ENCODE data around the gene MATN4. TPM values are rescaled to one million over a fixed set of nuclear protein-coding genes. Genes with fewer than 3 reads are reported as not detected.

The MATN4 gene
- total RNA-seq, 1 experiment from 2014 or later = 1.9 TPM

DNA sequence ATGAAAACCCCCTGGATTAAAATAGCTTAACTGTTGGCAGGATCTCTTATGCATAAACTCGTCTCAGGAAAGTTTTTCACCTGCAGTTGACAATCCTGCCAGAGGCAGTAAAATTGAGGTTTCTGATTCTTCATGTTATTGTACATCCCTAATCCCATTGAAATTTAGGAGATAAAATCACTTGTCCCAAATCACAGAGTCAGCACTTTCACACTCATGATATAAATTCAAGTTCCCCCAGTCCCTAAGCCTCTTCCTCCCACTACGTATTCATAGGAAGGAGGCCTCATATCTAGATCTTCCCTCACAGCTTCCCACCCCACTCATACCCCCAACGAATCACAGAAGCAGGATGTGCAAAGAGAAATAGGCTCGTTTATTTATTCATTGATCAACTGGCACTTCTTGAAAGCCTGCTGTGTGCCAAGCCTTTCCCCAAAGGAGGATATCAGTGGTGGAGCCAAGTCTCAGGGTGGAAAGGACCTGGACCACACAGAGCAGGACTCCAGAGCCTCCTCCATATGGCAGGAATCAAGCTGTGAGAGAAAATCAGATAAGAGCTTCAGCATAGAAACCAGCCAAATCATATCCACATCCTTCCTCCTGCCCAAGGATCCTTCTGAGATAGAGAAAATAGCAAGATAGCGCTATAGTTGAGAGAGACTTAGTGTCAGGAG, 56.1 kb downstream of the MATN4 start:
- TF ChIP-seq CREB1 (CRISPR knock-in tag; IDR thresholded peaks at IDR 0.05) = no peak
- TF ChIP-seq, protein P1, sequence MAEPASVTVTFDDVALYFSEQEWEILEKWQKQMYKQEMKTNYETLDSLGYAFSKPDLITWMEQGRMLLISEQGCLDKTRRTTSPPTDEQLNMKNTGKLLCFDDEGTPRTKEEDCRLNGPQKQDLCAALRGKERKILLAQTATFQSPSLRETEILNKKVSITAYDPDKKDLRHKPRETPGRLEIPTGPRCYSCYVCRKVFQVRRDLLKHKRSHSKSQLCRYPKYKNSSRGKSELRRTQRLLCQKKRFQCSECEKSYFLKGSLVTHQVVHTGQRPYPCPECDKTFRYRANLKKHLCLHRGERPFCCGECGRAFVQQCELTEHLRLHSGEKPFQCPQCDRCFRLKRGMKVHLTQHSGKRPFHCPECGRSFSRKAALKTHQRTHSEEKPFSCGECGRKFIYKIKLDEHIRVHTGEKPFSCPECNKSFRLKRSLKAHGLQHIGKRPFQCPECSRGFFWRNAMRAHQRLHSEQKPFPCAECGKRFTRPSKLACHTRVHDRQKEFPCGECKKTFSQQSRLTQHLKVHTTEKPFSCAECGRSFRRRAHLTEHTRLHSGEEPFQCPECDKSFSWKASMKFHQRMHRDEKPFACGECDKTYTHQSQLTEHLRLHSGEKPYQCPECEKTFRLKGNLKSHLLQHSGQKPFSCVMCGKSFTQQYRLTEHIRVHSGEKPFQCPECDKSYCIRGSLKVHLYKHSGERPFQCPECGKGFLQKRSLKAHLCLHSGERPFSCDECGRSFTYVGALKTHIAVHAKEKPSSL (CRISPR knock-in tag; conservative IDR thresholded peaks at IDR 0.05) = no peak
- TF ChIP-seq, protein P2, sequence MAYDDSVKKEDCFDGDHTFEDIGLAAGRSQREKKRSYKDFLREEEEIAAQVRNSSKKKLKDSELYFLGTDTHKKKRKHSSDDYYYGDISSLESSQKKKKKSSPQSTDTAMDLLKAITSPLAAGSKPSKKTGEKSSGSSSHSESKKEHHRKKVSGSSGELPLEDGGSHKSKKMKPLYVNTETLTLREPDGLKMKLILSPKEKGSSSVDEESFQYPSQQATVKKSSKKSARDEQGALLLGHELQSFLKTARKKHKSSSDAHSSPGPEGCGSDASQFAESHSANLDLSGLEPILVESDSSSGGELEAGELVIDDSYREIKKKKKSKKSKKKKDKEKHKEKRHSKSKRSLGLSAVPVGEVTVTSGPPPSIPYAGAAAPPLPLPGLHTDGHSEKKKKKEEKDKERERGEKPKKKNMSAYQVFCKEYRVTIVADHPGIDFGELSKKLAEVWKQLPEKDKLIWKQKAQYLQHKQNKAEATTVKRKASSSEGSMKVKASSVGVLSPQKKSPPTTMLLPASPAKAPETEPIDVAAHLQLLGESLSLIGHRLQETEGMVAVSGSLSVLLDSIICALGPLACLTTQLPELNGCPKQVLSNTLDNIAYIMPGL (CRISPR knock-in tag; IDR thresholded peaks at IDR 0.05) = no peak
- TF ChIP-seq, protein P3, sequence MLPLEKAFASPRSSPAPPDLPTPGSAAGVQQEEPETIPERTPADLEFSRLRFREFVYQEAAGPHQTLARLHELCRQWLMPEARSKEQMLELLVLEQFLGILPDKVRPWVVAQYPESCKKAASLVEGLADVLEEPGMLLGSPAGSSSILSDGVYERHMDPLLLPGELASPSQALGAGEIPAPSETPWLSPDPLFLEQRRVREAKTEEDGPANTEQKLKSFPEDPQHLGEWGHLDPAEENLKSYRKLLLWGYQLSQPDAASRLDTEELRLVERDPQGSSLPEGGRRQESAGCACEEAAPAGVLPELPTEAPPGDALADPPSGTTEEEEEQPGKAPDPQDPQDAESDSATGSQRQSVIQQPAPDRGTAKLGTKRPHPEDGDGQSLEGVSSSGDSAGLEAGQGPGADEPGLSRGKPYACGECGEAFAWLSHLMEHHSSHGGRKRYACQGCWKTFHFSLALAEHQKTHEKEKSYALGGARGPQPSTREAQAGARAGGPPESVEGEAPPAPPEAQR (CRISPR knock-in tag; IDR thresholded peaks at IDR 0.05) = no peak
- no peak for TF ChIP-seq SP1 (CRISPR knock-in tag; conservative IDR thresholded peaks at IDR 0.05)
- no peak for TF ChIP-seq GRHL2 (CRISPR knock-in tag; IDR thresholded peaks at IDR 0.05; ENCODE audit: insufficient replicate concordance, severe bottlenecking)
- TF ChIP-seq, protein P4, sequence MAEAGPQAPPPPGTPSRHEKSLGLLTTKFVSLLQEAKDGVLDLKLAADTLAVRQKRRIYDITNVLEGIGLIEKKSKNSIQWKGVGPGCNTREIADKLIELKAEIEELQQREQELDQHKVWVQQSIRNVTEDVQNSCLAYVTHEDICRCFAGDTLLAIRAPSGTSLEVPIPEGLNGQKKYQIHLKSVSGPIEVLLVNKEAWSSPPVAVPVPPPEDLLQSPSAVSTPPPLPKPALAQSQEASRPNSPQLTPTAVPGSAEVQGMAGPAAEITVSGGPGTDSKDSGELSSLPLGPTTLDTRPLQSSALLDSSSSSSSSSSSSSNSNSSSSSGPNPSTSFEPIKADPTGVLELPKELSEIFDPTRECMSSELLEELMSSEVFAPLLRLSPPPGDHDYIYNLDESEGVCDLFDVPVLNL (CRISPR knock-in tag; IDR thresholded peaks at IDR 0.05; ENCODE audit: borderline replicate concordance, low read depth) = no peak
- TF ChIP-seq CREM (CRISPR knock-in tag; IDR thresholded peaks at IDR 0.05) = no peak
- TF ChIP-seq, protein P5, sequence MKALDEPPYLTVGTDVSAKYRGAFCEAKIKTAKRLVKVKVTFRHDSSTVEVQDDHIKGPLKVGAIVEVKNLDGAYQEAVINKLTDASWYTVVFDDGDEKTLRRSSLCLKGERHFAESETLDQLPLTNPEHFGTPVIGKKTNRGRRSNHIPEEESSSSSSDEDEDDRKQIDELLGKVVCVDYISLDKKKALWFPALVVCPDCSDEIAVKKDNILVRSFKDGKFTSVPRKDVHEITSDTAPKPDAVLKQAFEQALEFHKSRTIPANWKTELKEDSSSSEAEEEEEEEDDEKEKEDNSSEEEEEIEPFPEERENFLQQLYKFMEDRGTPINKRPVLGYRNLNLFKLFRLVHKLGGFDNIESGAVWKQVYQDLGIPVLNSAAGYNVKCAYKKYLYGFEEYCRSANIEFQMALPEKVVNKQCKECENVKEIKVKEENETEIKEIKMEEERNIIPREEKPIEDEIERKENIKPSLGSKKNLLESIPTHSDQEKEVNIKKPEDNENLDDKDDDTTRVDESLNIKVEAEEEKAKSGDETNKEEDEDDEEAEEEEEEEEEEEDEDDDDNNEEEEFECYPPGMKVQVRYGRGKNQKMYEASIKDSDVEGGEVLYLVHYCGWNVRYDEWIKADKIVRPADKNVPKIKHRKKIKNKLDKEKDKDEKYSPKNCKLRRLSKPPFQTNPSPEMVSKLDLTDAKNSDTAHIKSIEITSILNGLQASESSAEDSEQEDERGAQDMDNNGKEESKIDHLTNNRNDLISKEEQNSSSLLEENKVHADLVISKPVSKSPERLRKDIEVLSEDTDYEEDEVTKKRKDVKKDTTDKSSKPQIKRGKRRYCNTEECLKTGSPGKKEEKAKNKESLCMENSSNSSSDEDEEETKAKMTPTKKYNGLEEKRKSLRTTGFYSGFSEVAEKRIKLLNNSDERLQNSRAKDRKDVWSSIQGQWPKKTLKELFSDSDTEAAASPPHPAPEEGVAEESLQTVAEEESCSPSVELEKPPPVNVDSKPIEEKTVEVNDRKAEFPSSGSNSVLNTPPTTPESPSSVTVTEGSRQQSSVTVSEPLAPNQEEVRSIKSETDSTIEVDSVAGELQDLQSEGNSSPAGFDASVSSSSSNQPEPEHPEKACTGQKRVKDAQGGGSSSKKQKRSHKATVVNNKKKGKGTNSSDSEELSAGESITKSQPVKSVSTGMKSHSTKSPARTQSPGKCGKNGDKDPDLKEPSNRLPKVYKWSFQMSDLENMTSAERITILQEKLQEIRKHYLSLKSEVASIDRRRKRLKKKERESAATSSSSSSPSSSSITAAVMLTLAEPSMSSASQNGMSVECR (CRISPR knock-in tag; IDR thresholded peaks at IDR 0.05; ENCODE audit: borderline replicate concordance) = no peak
- TF ChIP-seq, protein P6, sequence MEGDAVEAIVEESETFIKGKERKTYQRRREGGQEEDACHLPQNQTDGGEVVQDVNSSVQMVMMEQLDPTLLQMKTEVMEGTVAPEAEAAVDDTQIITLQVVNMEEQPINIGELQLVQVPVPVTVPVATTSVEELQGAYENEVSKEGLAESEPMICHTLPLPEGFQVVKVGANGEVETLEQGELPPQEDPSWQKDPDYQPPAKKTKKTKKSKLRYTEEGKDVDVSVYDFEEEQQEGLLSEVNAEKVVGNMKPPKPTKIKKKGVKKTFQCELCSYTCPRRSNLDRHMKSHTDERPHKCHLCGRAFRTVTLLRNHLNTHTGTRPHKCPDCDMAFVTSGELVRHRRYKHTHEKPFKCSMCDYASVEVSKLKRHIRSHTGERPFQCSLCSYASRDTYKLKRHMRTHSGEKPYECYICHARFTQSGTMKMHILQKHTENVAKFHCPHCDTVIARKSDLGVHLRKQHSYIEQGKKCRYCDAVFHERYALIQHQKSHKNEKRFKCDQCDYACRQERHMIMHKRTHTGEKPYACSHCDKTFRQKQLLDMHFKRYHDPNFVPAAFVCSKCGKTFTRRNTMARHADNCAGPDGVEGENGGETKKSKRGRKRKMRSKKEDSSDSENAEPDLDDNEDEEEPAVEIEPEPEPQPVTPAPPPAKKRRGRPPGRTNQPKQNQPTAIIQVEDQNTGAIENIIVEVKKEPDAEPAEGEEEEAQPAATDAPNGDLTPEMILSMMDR (IDR thresholded peaks at IDR 0.05) = no peak
- no peak for TF ChIP-seq HMGA2 (CRISPR knock-in tag; IDR thresholded peaks at IDR 0.05)
- no peak for TF ChIP-seq TCF7 (CRISPR knock-in tag; IDR thresholded peaks at IDR 0.05; ENCODE audit: low read depth)
- no peak for TF ChIP-seq MXD4 (CRISPR knock-in tag; IDR thresholded peaks at IDR 0.05; ENCODE audit: borderline replicate concordance)
- TF ChIP-seq, protein P7, sequence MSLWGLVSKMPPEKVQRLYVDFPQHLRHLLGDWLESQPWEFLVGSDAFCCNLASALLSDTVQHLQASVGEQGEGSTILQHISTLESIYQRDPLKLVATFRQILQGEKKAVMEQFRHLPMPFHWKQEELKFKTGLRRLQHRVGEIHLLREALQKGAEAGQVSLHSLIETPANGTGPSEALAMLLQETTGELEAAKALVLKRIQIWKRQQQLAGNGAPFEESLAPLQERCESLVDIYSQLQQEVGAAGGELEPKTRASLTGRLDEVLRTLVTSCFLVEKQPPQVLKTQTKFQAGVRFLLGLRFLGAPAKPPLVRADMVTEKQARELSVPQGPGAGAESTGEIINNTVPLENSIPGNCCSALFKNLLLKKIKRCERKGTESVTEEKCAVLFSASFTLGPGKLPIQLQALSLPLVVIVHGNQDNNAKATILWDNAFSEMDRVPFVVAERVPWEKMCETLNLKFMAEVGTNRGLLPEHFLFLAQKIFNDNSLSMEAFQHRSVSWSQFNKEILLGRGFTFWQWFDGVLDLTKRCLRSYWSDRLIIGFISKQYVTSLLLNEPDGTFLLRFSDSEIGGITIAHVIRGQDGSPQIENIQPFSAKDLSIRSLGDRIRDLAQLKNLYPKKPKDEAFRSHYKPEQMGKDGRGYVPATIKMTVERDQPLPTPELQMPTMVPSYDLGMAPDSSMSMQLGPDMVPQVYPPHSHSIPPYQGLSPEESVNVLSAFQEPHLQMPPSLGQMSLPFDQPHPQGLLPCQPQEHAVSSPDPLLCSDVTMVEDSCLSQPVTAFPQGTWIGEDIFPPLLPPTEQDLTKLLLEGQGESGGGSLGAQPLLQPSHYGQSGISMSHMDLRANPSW (CRISPR knock-in tag; conservative IDR thresholded peaks at IDR 0.05; ENCODE audit: low read depth) = no peak
- no peaks in the 10 kb centered on the region for H3K9me3 Mint-ChIP-seq
- ChIA-PET CTCF (interaction anchor here (0.7 to 4.4 kb wide), 3 partner anchors 42 to 60 kb away, joined by 4 to 15 read pairs (median 6); no protein-coding TSS in a partner anchor), POLR2A (no interaction called here)
- H3K36me3 Mint-ChIP-seq = no peaks in the 10 kb centered on the region
- H3K27ac Mint-ChIP-seq = no peak overlapping the region
- no peak for ATAC-seq
- DNase-seq (ENCODE audit: low spot score) = no peak
- no peak overlapping the region for H3K4me3 Mint-ChIP-seq
- no peaks in the 10 kb centered on the region for H3K4me1 Mint-ChIP-seq
- H3K27me3 Mint-ChIP-seq (ENCODE audit: low read depth) = peaks cover 10% of the 10 kb centered on the region

Data from WTC11 (cell line).